HG03045 (cell line): ENCODE results near the gene YKT6.
A peak's percentile ranks its signal among the peaks of the same experiment; 100 is the strongest.

Experiments
- ATAC-seq: cut with Tn5 transposase; IDR thresholded peaks from one replicate; pipeline ENCODE4 v1.9.1; 2021; ENCODE audit warnings: mild to moderate bottlenecking, moderate library complexity; ENCODE audit not compliant: unreplicated experiment

Gene YKT6

GRCh38 chr7:44257618-44258422, 57.0 kb downstream of the YKT6 start:
- peak; percentile 88 for ATAC-seq

GRCh38 chr7:44258423-44258760, 57.6 kb downstream of the YKT6 start:
- no peak for ATAC-seq

GRCh38 chr7:44258865-44259546, 58.2 kb downstream of the YKT6 start:
- ATAC-seq = no peak

- ATAC-seq = no peak
Measured at GRCh38 chr7:44259547-44260457, 59.0 kb downstream of the YKT6 start.

GRCh38 chr7:44261240-44261639, 60.5 kb downstream of the YKT6 start:
- no peak for ATAC-seq

- ATAC-seq = no peak
Measured at GRCh38 chr7:44262031-44262430, 61.3 kb downstream of the YKT6 start.

- no peak for ATAC-seq
Measured at GRCh38 chr7:44263326-44264082, 62.7 kb downstream of the YKT6 start.
